Activated T-helper 1 cell treated with anti-CD3 and anti-CD28 coated beads, Interleukin-12 subunit alpha, Interleukin-12 subunit beta, Interleukin-2, Interleukin-4 antibody, amounts not matched to agents 30 ng/mL and 10 ng/mL and 1 ng/mL, durations not matched to agents 14 hours and 24 hours and 36 hours (primary cell): Measurements from ENCODE around the gene ZFX. TPM values are rescaled to one million over a fixed set of nuclear protein-coding genes. Genes with fewer than 3 reads are reported as not detected.
"Not testable (repeated sequence)": the region's sequence is repeated elsewhere in the genome, so short reads cannot be mapped to it uniquely, and the experiment has no call there.

Experiments
- DNase-seq: peaks from one replicate; pipeline ENCODE4 v3.0.0; 2021; ENCODE audit warnings: low spot score
- H3K27ac Mint-ChIP-seq: one replicate; pipeline ENCODE4 v1.8.0; 2021; ENCODE audit warnings: mild to moderate bottlenecking, mixed read lengths
- H3K27me3 Mint-ChIP-seq: one replicate; pipeline ENCODE4 v1.8.0; 2022; ENCODE audit warnings: mild to moderate bottlenecking, moderate library complexity, mixed read lengths; ENCODE audit not compliant: insufficient read depth
- H3K36me3 Mint-ChIP-seq: one replicate; pipeline ENCODE4 v1.8.0; 2021; ENCODE audit warnings: low read depth, mixed read lengths
- H3K4me1 Mint-ChIP-seq: one replicate; pipeline ENCODE4 v1.8.0; 2021; ENCODE audit warnings: low read depth, mixed read lengths
- H3K4me3 Mint-ChIP-seq: one replicate; pipeline ENCODE4 v1.8.0; 2021; ENCODE audit warnings: mild to moderate bottlenecking, moderate library complexity, mixed read lengths
- H3K9me3 Mint-ChIP-seq: one replicate; pipeline ENCODE4 v1.8.0; 2021; ENCODE audit warnings: mixed read lengths
- intact Hi-C: fragments of 100-400 bp; cut with micrococcal nuclease; formaldehyde crosslinking; loops from one replicate; pipeline ENCODE4 v1.15.1; 2024
- total RNA-seq: library from RNA; stranded (reverse); gene quantifications from 2 replicates; pipeline ENCODE4 v1.2.3, GENCODE V29; 2022

Gene ZFX
- total RNA-seq, 1 donor from 2014 or later: 43.3 TPM

GRCh38 chrX:24155747-24156146 lies 6.2 kb downstream of the ZFX start:
- peaks cover 43% of the 10 kb centered on the region for H3K4me1 Mint-ChIP-seq
- H3K36me3 Mint-ChIP-seq: peaks cover 28% of the 10 kb centered on the region
- not testable (repeated sequence) for DNase-seq, H3K4me3 Mint-ChIP-seq, H3K27ac Mint-ChIP-seq, H3K9me3 Mint-ChIP-seq, H3K27me3 Mint-ChIP-seq
- intact Hi-C loops: loop anchor here (10.0 kb wide), 1 partner anchor 421 kb away; no protein-coding TSS in a partner anchor

GRCh38 chrX:24156177-24156576 lies 6.6 kb downstream of the ZFX start:
- Mint-ChIP-seq H3K27me3 (no peaks in the 10 kb centered on the region), H3K4me1 (peaks cover 39% of the 10 kb centered on the region), H3K27ac (peak overlapping the region; percentile 46), H3K36me3 (peaks cover 24% of the 10 kb centered on the region), H3K9me3 (no peaks in the 10 kb centered on the region), H3K4me3 (no peak overlapping the region)
- intact Hi-C loops: loop anchor here (10.0 kb wide), 1 partner anchor 421 kb away; no protein-coding TSS in a partner anchor
- no peak for DNase-seq

- intact Hi-C loops: loop anchor here (10.0 kb wide), 1 partner anchor 424 kb away; no protein-coding TSS in a partner anchor
- Mint-ChIP-seq H3K9me3 (no peaks in the 10 kb centered on the region), H3K36me3 (peaks cover 13% of the 10 kb centered on the region), H3K27ac (no peak overlapping the region), H3K4me3 (no peak overlapping the region), H3K27me3 (no peaks in the 10 kb centered on the region), H3K4me1 (peaks cover 13% of the 10 kb centered on the region)
- DNase-seq: no peak
Measured at GRCh38 chrX:24158881-24159280, 9.4 kb downstream of the ZFX start.

- no peak for DNase-seq
- Mint-ChIP-seq H3K4me3 (no peak overlapping the region), H3K27me3 (no peaks in the 10 kb centered on the region), H3K9me3 (no peaks in the 10 kb centered on the region), H3K27ac (no peak overlapping the region), H3K4me1 (peaks cover 35% of the 10 kb centered on the region), H3K36me3 (peaks cover 10% of the 10 kb centered on the region)
- intact Hi-C loops: loop anchor here (5.0 kb wide), 1 partner anchor 76 kb away; no protein-coding TSS in a partner anchor
Measured at GRCh38 chrX:24166078-24166477, 16.5 kb downstream of the ZFX start.

- no peak for DNase-seq
- Mint-ChIP-seq H3K27ac (peak overlapping the region; percentile 41), H3K9me3 (no peaks in the 10 kb centered on the region), H3K27me3 (no peaks in the 10 kb centered on the region), H3K4me1 (peaks cover 40% of the 10 kb centered on the region), H3K36me3 (peaks cover 11% of the 10 kb centered on the region), H3K4me3 (no peak overlapping the region)
- intact Hi-C loops: loop anchor here (2.0 to 5.0 kb wide), 2 partner anchors 17 to 74 kb away; no protein-coding TSS in a partner anchor
Measured at GRCh38 chrX:24167719-24168472, 18.4 kb downstream of the ZFX start.

GRCh38 chrX:24168807-24169206 lies 19.3 kb downstream of the ZFX start:
- H3K27me3 Mint-ChIP-seq: no peaks in the 10 kb centered on the region
- intact Hi-C loops: loop anchor here (1.0 to 5.0 kb wide), 3 partner anchors 18 to 89 kb away; no protein-coding TSS in a partner anchor
- H3K27ac Mint-ChIP-seq: peak overlapping the region; percentile 82
- H3K4me3 Mint-ChIP-seq: peak overlapping the region; percentile 32
- peaks cover 40% of the 10 kb centered on the region for H3K4me1 Mint-ChIP-seq
- H3K9me3 Mint-ChIP-seq: no peaks in the 10 kb centered on the region
- peaks cover 14% of the 10 kb centered on the region for H3K36me3 Mint-ChIP-seq
- DNase-seq: no peak

GRCh38 chrX:24169211-24169610 lies 19.7 kb downstream of the ZFX start:
- intact Hi-C loops: loop anchor here (1.0 to 5.0 kb wide), 3 partner anchors 18 to 89 kb away; no protein-coding TSS in a partner anchor
- Mint-ChIP-seq H3K4me3 (peak overlapping the region; percentile 32), H3K9me3 (no peaks in the 10 kb centered on the region), H3K36me3 (peaks cover 14% of the 10 kb centered on the region), H3K4me1 (peaks cover 40% of the 10 kb centered on the region), H3K27ac (peak overlapping the region; percentile 82), H3K27me3 (no peaks in the 10 kb centered on the region)
- DNase-seq: no peak

- H3K27ac Mint-ChIP-seq: no peak overlapping the region
- H3K9me3 Mint-ChIP-seq: no peaks in the 10 kb centered on the region
- peaks cover 25% of the 10 kb centered on the region for H3K36me3 Mint-ChIP-seq
- H3K27me3 Mint-ChIP-seq: no peaks in the 10 kb centered on the region
- H3K4me3 Mint-ChIP-seq: no peak overlapping the region
- peaks cover 21% of the 10 kb centered on the region for H3K4me1 Mint-ChIP-seq
- DNase-seq: no peak
- intact Hi-C loops: no loop called here
Measured at GRCh38 chrX:24173115-24173847, 23.8 kb downstream of the ZFX start.

- peaks cover 7% of the 10 kb centered on the region for H3K4me1 Mint-ChIP-seq
- peaks cover 22% of the 10 kb centered on the region for H3K36me3 Mint-ChIP-seq
- no peaks in the 10 kb centered on the region for H3K9me3 Mint-ChIP-seq
- H3K27ac Mint-ChIP-seq: no peak overlapping the region
- H3K27me3 Mint-ChIP-seq: no peaks in the 10 kb centered on the region
- no peak overlapping the region for H3K4me3 Mint-ChIP-seq
- DNase-seq: no peak
- intact Hi-C loops: no loop called here
Measured at GRCh38 chrX:24175276-24175675, 25.7 kb downstream of the ZFX start.

- intact Hi-C loops: no loop called here
- no peak for DNase-seq
- Mint-ChIP-seq H3K9me3 (no peaks in the 10 kb centered on the region), H3K36me3 (peaks cover 14% of the 10 kb centered on the region), H3K27ac (no peak overlapping the region), H3K27me3 (no peaks in the 10 kb centered on the region), H3K4me3 (no peak overlapping the region), H3K4me1 (no peaks in the 10 kb centered on the region)
Measured at GRCh38 chrX:24178441-24178840, 28.9 kb downstream of the ZFX start.

- Mint-ChIP-seq H3K4me1 (peaks cover 9% of the 10 kb centered on the region), H3K9me3 (no peaks in the 10 kb centered on the region), H3K36me3 (peaks cover 6% of the 10 kb centered on the region), H3K27me3 (no peaks in the 10 kb centered on the region), H3K27ac (no peak overlapping the region), H3K4me3 (no peak overlapping the region)
- no peak for DNase-seq
- intact Hi-C loops: no loop called here
Measured at GRCh38 chrX:24184018-24184417, 34.5 kb downstream of the ZFX start.

GRCh38 chrX:24186483-24186882 lies 37.0 kb downstream of the ZFX start:
- Mint-ChIP-seq H3K4me1 (peaks cover 18% of the 10 kb centered on the region), H3K9me3 (no peaks in the 10 kb centered on the region), H3K36me3 (peaks cover 5% of the 10 kb centered on the region), H3K27ac (no peak overlapping the region), H3K4me3 (no peak overlapping the region), H3K27me3 (no peaks in the 10 kb centered on the region)
- DNase-seq: no peak
- intact Hi-C loops: no loop called here

GRCh38 chrX:24186986-24187385 lies 37.5 kb downstream of the ZFX start:
- Mint-ChIP-seq H3K9me3 (no peaks in the 10 kb centered on the region), H3K27me3 (no peaks in the 10 kb centered on the region), H3K27ac (no peak overlapping the region), H3K4me3 (no peak overlapping the region), H3K4me1 (peaks cover 18% of the 10 kb centered on the region), H3K36me3 (peaks cover 5% of the 10 kb centered on the region)
- intact Hi-C loops: no loop called here
- no peak for DNase-seq
